ENCODE data around the gene SAMM50. TPM values are rescaled to one million over a fixed set of nuclear protein-coding genes. Genes with fewer than 3 reads are reported as not detected.
A peak's percentile ranks its signal among the peaks of the same experiment; 100 is the strongest.

SAMM50 gene
- total RNA-seq, result 51.0 TPM
- long read RNA-seq, transcript SAMM50-201 (15 exons, 1,717 nt), result major isoform, 90 of 117 reads
- long read RNA-seq, partial matches to known transcripts, result 19 of 117 reads
- long read RNA-seq, other reads (novel, unspliced or antisense), result 7 of 117 reads

- intact Hi-C loops (cut with DNase I), result no loop called here
- DNase-seq (ENCODE audit: low spot score), result peak; percentile 96
Measured at GRCh38 chr22:43955040-43955882, at the start of gene SAMM50. TSS of gene SAMM50 (plus strand) at chr22:43955442. CDS start at chr22:43955578, 136 bp downstream.

- intact Hi-C loops (cut with DNase I), result no loop called here
- no peak for DNase-seq (ENCODE audit: low spot score)
Measured at GRCh38 chr22:43905681-43906080, 49.6 kb upstream of the SAMM50 start.

GRCh38 chr22:43909708-43910107 lies 45.5 kb upstream of the SAMM50 start:
- no peak for DNase-seq (ENCODE audit: low spot score)
- intact Hi-C loops (cut with DNase I), result no loop called here

GRCh38 chr22:43910178-43910695 lies 45.0 kb upstream of the SAMM50 start:
- DNase-seq (ENCODE audit: low spot score), result no peak

GRCh38 chr22:43911351-43911750 lies 43.9 kb upstream of the SAMM50 start:
- DNase-seq (ENCODE audit: low spot score), result no peak
- intact Hi-C loops (cut with DNase I), result no loop called here

More at GRCh38 chr22:43910178-43910695, 45.0 kb upstream of the SAMM50 start:
- intact Hi-C loops (cut with DNase I), result no loop called here

- intact Hi-C loops (cut with DNase I), result no loop called here
- DNase-seq (ENCODE audit: low spot score), result no peak
Measured at GRCh38 chr22:43917521-43917920, 37.7 kb upstream of the SAMM50 start.

- DNase-seq (ENCODE audit: low spot score), result no peak
- intact Hi-C loops (cut with DNase I), result no loop called here
Measured at GRCh38 chr22:43919106-43919973, 35.9 kb upstream of the SAMM50 start.

GRCh38 chr22:43921370-43921769 lies 33.9 kb upstream of the SAMM50 start:
- DNase-seq (ENCODE audit: low spot score), result no peak
- intact Hi-C loops (cut with DNase I), result no loop called here

- intact Hi-C loops (cut with DNase I), result no loop called here
- DNase-seq (ENCODE audit: low spot score), result no peak
Measured at GRCh38 chr22:43922123-43922522, 33.1 kb upstream of the SAMM50 start.

- intact Hi-C loops (cut with DNase I), result no loop called here
- no peak for DNase-seq (ENCODE audit: low spot score)
Measured at GRCh38 chr22:43923191-43923590, 32.1 kb upstream of the SAMM50 start.

- DNase-seq (ENCODE audit: low spot score), result peak; percentile 92
- intact Hi-C loops (cut with DNase I), result no loop called here
Measured at GRCh38 chr22:43923631-43924464, 31.4 kb upstream of the SAMM50 start, which contains the start of gene PNPLA3. TSS of gene PNPLA3 (plus strand) at chr22:43923805. CDS start at chr22:43923912, 107 bp downstream.

- intact Hi-C loops (cut with DNase I), result no loop called here
Measured at GRCh38 chr22:43924877-43925276, 30.4 kb upstream of the SAMM50 start.

GRCh38 chr22:43925433-43926348 lies 29.6 kb upstream of the SAMM50 start:
- DNase-seq (ENCODE audit: low spot score), result no peak
- intact Hi-C loops (cut with DNase I), result no loop called here

More at GRCh38 chr22:43924877-43925276, 30.4 kb upstream of the SAMM50 start:
- no peak for DNase-seq (ENCODE audit: low spot score)

- intact Hi-C loops (cut with DNase I), result no loop called here
- no peak for DNase-seq (ENCODE audit: low spot score)
Measured at GRCh38 chr22:43926349-43926710, 28.9 kb upstream of the SAMM50 start.

- intact Hi-C loops (cut with DNase I), result no loop called here
- no peak for DNase-seq (ENCODE audit: low spot score)
Measured at GRCh38 chr22:43928468-43928867, 26.8 kb upstream of the SAMM50 start.

- intact Hi-C loops (cut with DNase I), result no loop called here
- DNase-seq (ENCODE audit: low spot score), result no peak
Measured at GRCh38 chr22:43928908-43929307, 26.3 kb upstream of the SAMM50 start.

GRCh38 chr22:43931771-43932170 lies 23.5 kb upstream of the SAMM50 start:
- intact Hi-C loops (cut with DNase I), result no loop called here
- no peak for DNase-seq (ENCODE audit: low spot score)

GRCh38 chr22:43941449-43941848 lies 13.8 kb upstream of the SAMM50 start:
- DNase-seq (ENCODE audit: low spot score), result no peak

More at GRCh38 chr22:43941449-43941848, 13.8 kb upstream of the SAMM50 start:
- intact Hi-C loops (cut with DNase I), result no loop called here

All from cardiac septum (tissue), 1 donor.